ENCODE data around the gene CAMK4.

The CAMK4 gene

DNA sequence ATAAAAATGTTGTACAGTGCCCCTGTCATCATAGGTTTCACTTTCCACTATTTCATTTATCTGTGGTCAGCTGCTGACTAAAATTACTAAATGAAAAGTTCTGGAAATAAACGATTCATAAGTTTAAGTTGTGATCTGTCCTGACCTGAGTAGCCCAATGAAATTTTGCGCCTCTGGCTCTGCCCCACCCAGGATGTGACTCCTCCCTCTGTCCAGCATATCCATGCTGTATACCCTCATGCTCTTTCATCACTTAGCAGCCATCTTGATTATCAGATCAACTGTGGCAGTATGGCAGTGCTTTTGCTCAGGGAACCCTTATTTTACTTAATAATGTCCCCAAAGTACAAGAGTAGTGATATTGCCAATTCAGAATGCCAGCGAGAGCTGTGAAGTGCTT lies 190.9 kb downstream of the CAMK4 start:
- no peak for DNase-seq (ENCODE audit: extremely low spot score)
- TF ChIP-seq ELF4 (IDR thresholded peaks at IDR 0.05) (no peak), FOXK2 (IDR thresholded peaks at IDR 0.05) (no peak), SP1 (IDR thresholded peaks at IDR 0.05) (no peak), CTBP1 (IDR thresholded peaks at IDR 0.05; ENCODE audit: borderline replicate concordance) (no peak), TARDBP (IDR thresholded peaks at IDR 0.05) (no peak), ZNF384 (IDR thresholded peaks at IDR 0.05) (no peak), FOXM1 (IDR thresholded peaks at IDR 0.05; ENCODE audit: borderline replicate concordance) (no peak), FOXA1 (IDR thresholded peaks at IDR 0.05) (no peak), ARNT (IDR thresholded peaks at IDR 0.05) (no peak), BHLHE40 (IDR thresholded peaks at IDR 0.05; ENCODE audit: borderline replicate concordance) (no peak), HDGF (IDR thresholded peaks at IDR 0.05; ENCODE audit: borderline replicate concordance) (no peak), SUZ12 (IDR thresholded peaks at IDR 0.05) (no peak), L3MBTL2 (conservative IDR thresholded peaks at IDR 0.05) (no peak), NFRKB (IDR thresholded peaks at IDR 0.05) (no peak)
- TF ChIP-seq, protein P1, sequence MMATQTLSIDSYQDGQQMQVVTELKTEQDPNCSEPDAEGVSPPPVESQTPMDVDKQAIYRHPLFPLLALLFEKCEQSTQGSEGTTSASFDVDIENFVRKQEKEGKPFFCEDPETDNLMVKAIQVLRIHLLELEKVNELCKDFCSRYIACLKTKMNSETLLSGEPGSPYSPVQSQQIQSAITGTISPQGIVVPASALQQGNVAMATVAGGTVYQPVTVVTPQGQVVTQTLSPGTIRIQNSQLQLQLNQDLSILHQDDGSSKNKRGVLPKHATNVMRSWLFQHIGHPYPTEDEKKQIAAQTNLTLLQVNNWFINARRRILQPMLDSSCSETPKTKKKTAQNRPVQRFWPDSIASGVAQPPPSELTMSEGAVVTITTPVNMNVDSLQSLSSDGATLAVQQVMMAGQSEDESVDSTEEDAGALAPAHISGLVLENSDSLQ (IDR thresholded peaks at IDR 0.05): no peak
- ChIA-PET POLR2A (no interaction called here), CTCF (no interaction called here)

DNA sequence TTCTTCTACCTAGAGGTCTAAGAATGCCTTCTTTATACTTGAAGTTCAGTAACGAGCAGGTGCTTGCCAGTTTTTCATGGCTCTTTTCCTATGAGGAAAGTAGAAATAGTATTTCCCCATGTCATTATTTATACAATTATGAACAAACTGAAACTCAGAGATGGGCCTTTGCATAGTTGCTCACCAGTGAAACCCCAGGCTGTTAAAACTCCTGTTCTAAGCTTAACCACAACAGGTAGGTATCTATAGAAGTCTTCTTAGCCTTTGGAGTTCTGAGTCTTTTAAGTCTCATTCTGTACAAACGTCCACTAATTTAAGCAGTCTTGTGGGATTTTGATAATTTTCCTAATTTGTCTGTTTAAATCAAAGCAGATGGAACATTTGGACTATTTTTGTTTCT lies 198.1 kb downstream of the CAMK4 start:
- ChIA-PET CTCF (no interaction called here), POLR2A (no interaction called here)
- TF ChIP-seq ARNT (IDR thresholded peaks at IDR 0.05) (no peak), CTBP1 (IDR thresholded peaks at IDR 0.05; ENCODE audit: borderline replicate concordance) (no peak)
- DNase-seq (ENCODE audit: extremely low spot score): no peak

DNA sequence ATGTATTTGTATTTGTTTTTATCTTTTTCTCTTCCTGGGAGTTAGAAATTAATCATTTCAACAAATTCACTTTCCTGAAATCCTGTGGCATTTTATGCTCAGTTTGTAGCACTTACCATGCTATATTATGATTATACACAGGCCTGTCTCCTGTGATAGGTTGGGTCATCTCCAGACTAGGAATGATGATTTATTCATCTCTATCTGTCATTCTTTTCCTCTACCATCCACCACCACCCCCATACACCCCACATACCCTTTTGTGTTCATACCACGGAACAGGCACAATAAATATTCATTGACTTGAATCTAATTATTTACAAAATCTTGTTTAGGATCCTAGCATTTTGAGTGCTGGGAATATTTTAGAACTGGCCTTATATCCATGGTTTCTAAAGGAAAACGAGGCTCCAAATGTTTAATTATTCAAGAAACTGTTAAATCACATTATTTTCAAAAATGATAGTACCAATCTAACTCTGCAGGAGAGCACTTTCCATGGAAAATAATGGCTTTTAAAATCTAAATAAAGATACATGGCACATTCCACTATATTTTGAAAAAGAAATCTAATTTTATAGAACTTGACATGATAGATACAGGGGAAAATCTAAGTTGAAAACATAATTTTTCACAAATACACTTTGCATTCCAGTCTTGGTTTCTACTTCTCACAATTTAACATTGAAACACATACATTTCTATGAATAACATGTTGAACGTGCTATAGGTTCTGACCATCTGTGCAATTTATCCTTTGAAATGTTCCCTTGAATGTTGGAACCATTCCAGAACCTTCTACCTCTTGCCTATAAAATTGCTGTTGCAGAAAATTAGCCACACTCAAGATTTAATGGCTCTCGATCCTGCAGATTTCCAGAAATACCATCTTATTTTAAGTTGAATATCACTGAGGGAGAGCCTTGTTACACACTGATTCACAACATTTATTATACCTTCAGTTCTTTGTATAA lies 198.8 kb downstream of the CAMK4 start:
- TF ChIP-seq TARDBP (IDR thresholded peaks at IDR 0.05) (no peak), ZNF384 (IDR thresholded peaks at IDR 0.05) (no peak), NFRKB (IDR thresholded peaks at IDR 0.05) (no peak), FOXK2 (IDR thresholded peaks at IDR 0.05) (no peak), ARNT (IDR thresholded peaks at IDR 0.05) (no peak), FOXA1 (IDR thresholded peaks at IDR 0.05) (no peak), HDGF (IDR thresholded peaks at IDR 0.05; ENCODE audit: borderline replicate concordance) (no peak), BHLHE40 (IDR thresholded peaks at IDR 0.05; ENCODE audit: borderline replicate concordance) (no peak), FOXM1 (IDR thresholded peaks at IDR 0.05; ENCODE audit: borderline replicate concordance) (no peak)
- TF ChIP-seq, protein P1 (IDR thresholded peaks at IDR 0.05): no peak
- no peak for DNase-seq (ENCODE audit: extremely low spot score)
- POLR2A ChIA-PET: no interaction called here
- CTCF ChIA-PET: no interaction called here

DNA sequence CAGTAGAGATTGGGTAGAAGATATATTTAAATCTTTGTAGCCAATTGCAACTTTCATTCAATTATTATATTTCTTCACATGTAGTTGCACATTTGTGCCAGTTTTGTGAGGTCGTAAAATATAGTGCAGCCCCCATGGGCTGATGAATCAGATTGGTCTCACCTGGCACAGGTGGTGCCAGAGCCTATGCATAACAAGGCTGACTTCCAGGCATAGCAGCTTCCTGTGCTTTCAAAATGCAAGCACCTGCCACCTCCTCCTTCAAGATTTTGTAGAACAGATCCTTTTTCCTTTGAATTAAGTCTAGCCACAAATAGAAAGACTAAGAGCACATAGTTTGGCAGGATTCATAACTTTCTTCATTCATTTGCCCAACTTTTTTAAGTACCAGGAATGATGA lies 201.0 kb downstream of the CAMK4 start:
- ChIA-PET POLR2A (no interaction called here), CTCF (interaction anchor here (0.8 kb wide), 1 partner anchor 8 kb away, joined by 4 read pairs; no protein-coding TSS in a partner anchor)
- TF ChIP-seq TARDBP (IDR thresholded peaks at IDR 0.05): no peak
- TF ChIP-seq ARNT (IDR thresholded peaks at IDR 0.05): no peak
- no peak for TF ChIP-seq BHLHE40 (IDR thresholded peaks at IDR 0.05; ENCODE audit: borderline replicate concordance)
- TF ChIP-seq LEF1 (IDR thresholded peaks at IDR 0.05; ENCODE audit: borderline replicate concordance): no peak
- TF ChIP-seq FOXA1 (IDR thresholded peaks at IDR 0.05): no peak
- TF ChIP-seq ZNF384 (IDR thresholded peaks at IDR 0.05): no peak
- TF ChIP-seq, protein P1 (IDR thresholded peaks at IDR 0.05): no peak
- no peak for TF ChIP-seq HDGF (IDR thresholded peaks at IDR 0.05; ENCODE audit: borderline replicate concordance)
- TF ChIP-seq SUZ12 (IDR thresholded peaks at IDR 0.05): no peak
- no peak for TF ChIP-seq ELF4 (IDR thresholded peaks at IDR 0.05)
- TF ChIP-seq NFRKB (IDR thresholded peaks at IDR 0.05): no peak
- no peak for DNase-seq (ENCODE audit: extremely low spot score)

DNA sequence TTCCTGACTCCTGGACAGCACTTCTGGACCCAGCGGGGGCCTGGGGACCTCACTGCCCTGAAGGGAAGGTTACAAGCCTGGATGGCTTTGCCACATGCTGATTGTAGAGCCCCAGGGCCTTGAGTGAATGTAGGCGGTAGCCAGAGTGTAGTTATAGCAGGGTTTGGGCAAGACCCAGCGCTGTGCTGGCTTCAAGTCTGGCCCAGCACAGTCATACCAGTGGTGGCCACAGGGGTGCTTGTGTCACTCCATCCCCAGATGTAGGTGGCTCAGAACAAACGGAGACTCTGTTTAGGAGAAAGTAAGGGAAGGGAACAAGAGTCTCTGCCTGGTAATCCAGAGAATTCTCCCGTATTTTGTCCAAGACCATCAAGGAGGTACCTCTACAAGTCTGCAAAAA lies 203.6 kb downstream of the CAMK4 start:
- CTCF ChIA-PET: no interaction called here
- DNase-seq (ENCODE audit: extremely low spot score): no peak
- POLR2A ChIA-PET: no interaction called here
- TF ChIP-seq ZNF384 (IDR thresholded peaks at IDR 0.05) (no peak), ARNT (IDR thresholded peaks at IDR 0.05) (no peak), CTBP1 (IDR thresholded peaks at IDR 0.05; ENCODE audit: borderline replicate concordance) (no peak)

DNA sequence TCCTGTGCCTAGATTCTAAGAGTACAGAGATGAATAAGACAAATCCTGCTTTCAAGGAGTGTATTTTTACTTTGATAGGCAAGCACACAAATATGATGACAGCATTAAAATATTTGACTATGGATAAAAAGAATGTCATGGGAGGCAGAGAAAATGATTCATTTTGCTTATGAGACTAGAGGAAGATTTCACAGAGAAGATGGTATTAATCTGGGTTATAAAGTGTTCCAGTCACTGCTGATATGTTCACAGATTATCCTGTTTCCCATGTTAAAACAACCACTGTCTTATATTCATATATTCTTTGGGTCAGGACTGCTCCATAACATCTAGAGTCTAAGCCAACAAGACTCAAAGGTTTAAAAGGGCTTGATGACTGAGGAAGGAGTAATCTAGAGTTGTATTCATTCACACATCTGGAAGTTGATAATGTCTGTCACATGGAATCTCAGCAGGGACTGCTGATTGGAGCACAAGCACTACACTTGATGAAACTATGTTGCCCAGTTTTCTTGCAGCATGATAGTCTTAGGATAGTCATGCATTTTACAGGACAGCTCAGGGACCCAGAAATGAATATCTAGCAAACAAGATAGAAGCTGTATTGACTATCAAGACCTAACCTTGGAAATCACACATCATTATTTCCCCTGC lies 208.8 kb downstream of the CAMK4 start:
- ChIA-PET CTCF (no interaction called here), POLR2A (no interaction called here)
- no peak for DNase-seq (ENCODE audit: extremely low spot score)
- TF ChIP-seq TARDBP (IDR thresholded peaks at IDR 0.05) (no peak), NFRKB (IDR thresholded peaks at IDR 0.05) (no peak), SP1 (IDR thresholded peaks at IDR 0.05) (no peak), SUZ12 (IDR thresholded peaks at IDR 0.05) (no peak), FOXK2 (IDR thresholded peaks at IDR 0.05) (no peak), ZNF384 (IDR thresholded peaks at IDR 0.05) (no peak), HDGF (IDR thresholded peaks at IDR 0.05; ENCODE audit: borderline replicate concordance) (no peak), ARNT (IDR thresholded peaks at IDR 0.05) (no peak), FOXA1 (IDR thresholded peaks at IDR 0.05) (no peak), BHLHE40 (IDR thresholded peaks at IDR 0.05; ENCODE audit: borderline replicate concordance) (no peak), FOXM1 (IDR thresholded peaks at IDR 0.05; ENCODE audit: borderline replicate concordance) (no peak), L3MBTL2 (conservative IDR thresholded peaks at IDR 0.05) (no peak), LEF1 (IDR thresholded peaks at IDR 0.05; ENCODE audit: borderline replicate concordance) (no peak), ELF4 (IDR thresholded peaks at IDR 0.05) (no peak), CTBP1 (IDR thresholded peaks at IDR 0.05; ENCODE audit: borderline replicate concordance) (no peak)
- TF ChIP-seq, protein P1 (IDR thresholded peaks at IDR 0.05): no peak

All from HEK293T (cell line).